Neural progenitor cell (in vitro differentiated cells): ENCODE results near the gene SHROOM3.

Source experiments
- EZH2 ChIP-seq: fragments of 200-600 bp; sonication (generic); IDR thresholded peaks from 2 replicates; pipeline ENCODE4 v1.6.1; 2017; ENCODE audit warnings: antibody characterized with exemption, mild to moderate bottlenecking, moderate library complexity
- TF ChIP-seq, protein P1 (sequence below): fragments of 200-600 bp; sonication (generic); IDR thresholded peaks from 2 replicates; pipeline ENCODE4 v1.5.1; 2017; ENCODE audit warnings: antibody characterized with exemption, mild to moderate bottlenecking

DNA sequence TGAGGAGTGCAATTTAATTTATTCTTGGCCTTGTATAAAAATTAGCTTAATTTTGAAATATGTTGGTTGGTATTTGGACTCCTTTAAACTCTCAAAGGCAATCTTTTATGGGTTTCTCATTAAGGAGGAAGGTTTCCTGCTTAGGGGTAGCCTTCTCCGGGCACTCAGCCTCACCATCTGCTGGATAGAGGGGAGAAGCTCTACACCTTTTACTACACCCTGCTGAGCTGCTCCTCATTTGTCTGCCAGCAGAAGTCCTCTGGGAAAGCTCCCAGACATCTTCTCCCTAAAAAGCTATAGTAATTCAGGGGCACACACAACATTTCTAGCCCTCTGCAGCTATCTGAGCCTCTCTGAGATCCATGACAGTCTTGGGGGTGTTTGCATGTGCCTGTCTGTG lies 283.8 kb downstream of the SHROOM3 start:
- TF ChIP-seq, protein P1, sequence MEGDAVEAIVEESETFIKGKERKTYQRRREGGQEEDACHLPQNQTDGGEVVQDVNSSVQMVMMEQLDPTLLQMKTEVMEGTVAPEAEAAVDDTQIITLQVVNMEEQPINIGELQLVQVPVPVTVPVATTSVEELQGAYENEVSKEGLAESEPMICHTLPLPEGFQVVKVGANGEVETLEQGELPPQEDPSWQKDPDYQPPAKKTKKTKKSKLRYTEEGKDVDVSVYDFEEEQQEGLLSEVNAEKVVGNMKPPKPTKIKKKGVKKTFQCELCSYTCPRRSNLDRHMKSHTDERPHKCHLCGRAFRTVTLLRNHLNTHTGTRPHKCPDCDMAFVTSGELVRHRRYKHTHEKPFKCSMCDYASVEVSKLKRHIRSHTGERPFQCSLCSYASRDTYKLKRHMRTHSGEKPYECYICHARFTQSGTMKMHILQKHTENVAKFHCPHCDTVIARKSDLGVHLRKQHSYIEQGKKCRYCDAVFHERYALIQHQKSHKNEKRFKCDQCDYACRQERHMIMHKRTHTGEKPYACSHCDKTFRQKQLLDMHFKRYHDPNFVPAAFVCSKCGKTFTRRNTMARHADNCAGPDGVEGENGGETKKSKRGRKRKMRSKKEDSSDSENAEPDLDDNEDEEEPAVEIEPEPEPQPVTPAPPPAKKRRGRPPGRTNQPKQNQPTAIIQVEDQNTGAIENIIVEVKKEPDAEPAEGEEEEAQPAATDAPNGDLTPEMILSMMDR, result no peak
- TF ChIP-seq EZH2, result no peak
